Vagina (tissue), 2 donors: ENCODE measurements around the gene DCTN5. TPM values are rescaled to one million over a fixed set of nuclear protein-coding genes. Genes with fewer than 3 reads are reported as not detected.
"Not testable (repeated sequence)": the region's sequence is repeated elsewhere in the genome, so short reads cannot be mapped to it uniquely, and the experiment has no call there.

Experiments used
- DNase-seq, 2 donors: peaks; one replicate each; pipeline ENCODE4 v3.0.0-alpha.2; 2017; ENCODE audit errors: extremely low spot score in 2 of 2
- H3K27ac ChIP-seq: fragments of 200-600 bp; sonication (generic); one replicate; pipeline ENCODE4 v1.5.1; 2019
- H3K27me3 ChIP-seq: fragments of 200-600 bp; sonication (generic); one replicate; pipeline ENCODE4 v1.5.1; 2019
- H3K36me3 ChIP-seq, 2 donors: fragments of 200-600 bp; sonication (generic); one replicate each; pipeline ENCODE4 v1.5.1; 2017 to 2019
- H3K4me1 ChIP-seq: fragments of 200-600 bp; sonication (generic); one replicate; pipeline ENCODE4 v1.5.1; 2019
- H3K4me3 ChIP-seq, 2 donors: fragments of 200-600 bp; sonication (generic); 1 replicate in 1 of 2; 2 replicates in 1 of 2; pipeline ENCODE4 v1.5.1; 2016 to 2019
- H3K9me3 ChIP-seq: fragments of 200-600 bp; sonication (generic); one replicate; pipeline ENCODE4 v1.5.1; 2019
- POLR2A ChIP-seq, 2 donors: fragments of 450-650 bp; IDR thresholded peaks; one replicate each; pipeline ENCODE4 v1.6.1; 2017; ENCODE audit warnings: antibody characterized with exemption in 2 of 2, mild to moderate bottlenecking in 2 of 2, moderate library complexity in 2 of 2
- POLR2AphosphoS5 ChIP-seq, 2 donors: sonication (generic); formaldehyde crosslinking; IDR thresholded peaks; one replicate each; pipeline ENCODE4 v1.9.0; 2017; ENCODE audit warnings: antibody characterized with exemption in 2 of 2, mild to moderate bottlenecking in 2 of 2, low read depth in 1 of 2; ENCODE audit not compliant: insufficient read depth in 1 of 2
- intact Hi-C: fragments of 100-400 bp; cut with DNase I; formaldehyde crosslinking; loops from one replicate; pipeline ENCODE4 v1.15.1; 2023
- total RNA-seq: library from RNA; depleted of rRNA; stranded (reverse); fragments of >200 nt; gene quantifications from one replicate; pipeline ENCODE4 v1.2.3, GENCODE V29; 2016
- TF ChIP-seq, protein P1 (sequence below), 3 experiments: fragments of 450-650 bp in 2 of 3; fragments of 200-600 bp in 1 of 3; sonication (generic) in 1 of 3; IDR thresholded peaks; one replicate each; pipeline ENCODE4 v1.5.1; 2017 to 2019; ENCODE audit warnings: antibody characterized with exemption in 3 of 3, mild to moderate bottlenecking in 2 of 3, moderate library complexity in 2 of 3

DCTN5 gene
- total RNA-seq, 1 donor from 2014 or later = 23.6 TPM

- Histone ChIP-seq H3K27me3 (no peaks in the 10 kb centered on the region), H3K4me1 (peaks cover 21% of the 10 kb centered on the region), H3K36me3 (peaks cover 0 to 11% of the 10 kb centered on the region in 2 donors), H3K4me3 (no peak overlapping the region), H3K27ac (no peak overlapping the region), H3K9me3 (no peaks in the 10 kb centered on the region)
- TF ChIP-seq, protein P1, sequence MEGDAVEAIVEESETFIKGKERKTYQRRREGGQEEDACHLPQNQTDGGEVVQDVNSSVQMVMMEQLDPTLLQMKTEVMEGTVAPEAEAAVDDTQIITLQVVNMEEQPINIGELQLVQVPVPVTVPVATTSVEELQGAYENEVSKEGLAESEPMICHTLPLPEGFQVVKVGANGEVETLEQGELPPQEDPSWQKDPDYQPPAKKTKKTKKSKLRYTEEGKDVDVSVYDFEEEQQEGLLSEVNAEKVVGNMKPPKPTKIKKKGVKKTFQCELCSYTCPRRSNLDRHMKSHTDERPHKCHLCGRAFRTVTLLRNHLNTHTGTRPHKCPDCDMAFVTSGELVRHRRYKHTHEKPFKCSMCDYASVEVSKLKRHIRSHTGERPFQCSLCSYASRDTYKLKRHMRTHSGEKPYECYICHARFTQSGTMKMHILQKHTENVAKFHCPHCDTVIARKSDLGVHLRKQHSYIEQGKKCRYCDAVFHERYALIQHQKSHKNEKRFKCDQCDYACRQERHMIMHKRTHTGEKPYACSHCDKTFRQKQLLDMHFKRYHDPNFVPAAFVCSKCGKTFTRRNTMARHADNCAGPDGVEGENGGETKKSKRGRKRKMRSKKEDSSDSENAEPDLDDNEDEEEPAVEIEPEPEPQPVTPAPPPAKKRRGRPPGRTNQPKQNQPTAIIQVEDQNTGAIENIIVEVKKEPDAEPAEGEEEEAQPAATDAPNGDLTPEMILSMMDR (IDR thresholded peaks at IDR 0.05) = no peak
- TF ChIP-seq POLR2A (IDR thresholded peaks at IDR 0.05) (no peak), POLR2AphosphoS5 (IDR thresholded peaks at IDR 0.05; ENCODE audit: insufficient read depth in 1 of 2, low read depth in 1 of 2) (no peak)
- no peak for DNase-seq
- intact Hi-C loops = no loop called here
Measured at GRCh38 chr16:23597003-23597756, 44.1 kb upstream of the DCTN5 start.

DNA sequence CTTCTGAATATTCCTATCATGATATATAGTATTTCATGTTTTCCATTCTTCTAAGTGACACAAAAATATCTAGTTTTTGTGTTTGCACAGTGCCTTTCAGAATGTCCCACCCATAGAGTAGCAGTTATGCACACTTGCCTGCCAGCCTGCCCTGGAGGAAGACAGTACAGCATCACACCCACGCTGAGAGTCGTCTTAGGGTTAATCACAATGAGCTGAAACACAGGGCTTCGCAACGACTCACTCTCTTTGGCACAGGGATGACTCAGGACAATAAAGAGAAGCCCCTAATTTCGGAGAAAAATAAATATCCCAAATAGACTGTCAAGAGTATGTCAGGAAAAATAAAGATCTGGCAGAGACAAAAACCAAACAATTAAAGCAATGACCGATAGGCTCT, 33.5 kb upstream of the DCTN5 start:
- intact Hi-C loops = no loop called here

GRCh38 chr16:23608194-23608593, 33.1 kb upstream of the DCTN5 start:
- TF ChIP-seq POLR2AphosphoS5 (IDR thresholded peaks at IDR 0.05; ENCODE audit: insufficient read depth in 1 of 2, low read depth in 1 of 2) (no peak), POLR2A (IDR thresholded peaks at IDR 0.05) (no peak)
- TF ChIP-seq, protein P1 (IDR thresholded peaks at IDR 0.05) = no peak
- H3K4me1 ChIP-seq = no peaks in the 10 kb centered on the region
- peaks cover 0 to 33% of the 10 kb centered on the region in 2 donors for H3K36me3 ChIP-seq
- H3K27me3 ChIP-seq = no peaks in the 10 kb centered on the region
- H3K27ac ChIP-seq = no peak overlapping the region
- intact Hi-C loops = no loop called here
- H3K4me3 ChIP-seq = no peak overlapping the region
- DNase-seq = no peak
- H3K9me3 ChIP-seq = no peaks in the 10 kb centered on the region

More for the DNA sequence above, 33.5 kb upstream of the DCTN5 start:
- no peaks in the 10 kb centered on the region for H3K9me3 ChIP-seq
- TF ChIP-seq POLR2A (IDR thresholded peaks at IDR 0.05) (no peak), POLR2AphosphoS5 (IDR thresholded peaks at IDR 0.05; ENCODE audit: insufficient read depth in 1 of 2, low read depth in 1 of 2) (no peak)
- TF ChIP-seq, protein P1 (IDR thresholded peaks at IDR 0.05) = no peak
- H3K4me3 ChIP-seq = no peak overlapping the region
- H3K27me3 ChIP-seq = no peaks in the 10 kb centered on the region
- H3K4me1 ChIP-seq = no peaks in the 10 kb centered on the region
- peaks cover 0 to 38% of the 10 kb centered on the region in 2 donors for H3K36me3 ChIP-seq
- H3K27ac ChIP-seq = no peak overlapping the region
- DNase-seq = no peak

DNA sequence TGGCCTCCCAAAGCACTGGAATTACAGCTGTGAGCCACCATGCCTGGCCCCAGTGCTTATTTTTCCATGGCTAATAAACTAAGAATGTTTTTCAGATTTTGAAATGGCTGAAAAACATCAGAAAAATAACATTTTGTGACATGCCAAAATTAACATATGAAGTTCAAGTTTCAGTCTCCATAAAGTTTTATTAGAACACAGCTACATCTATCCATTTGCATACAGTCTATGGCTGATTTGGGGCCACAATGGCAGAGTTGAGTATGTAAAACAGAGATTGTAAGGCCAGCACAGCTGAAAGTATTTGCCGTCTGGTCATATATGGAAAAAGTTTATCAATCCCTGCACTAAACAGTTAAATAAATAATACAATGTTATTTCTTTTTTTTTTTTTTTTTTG, 31.3 kb upstream of the DCTN5 start:
- Histone ChIP-seq H3K27ac (no peak overlapping the region), H3K4me3 (no peak overlapping the region), H3K4me1 (no peaks in the 10 kb centered on the region), H3K36me3 (peaks cover 0 to 33% of the 10 kb centered on the region in 2 donors), H3K9me3 (no peaks in the 10 kb centered on the region), H3K27me3 (no peaks in the 10 kb centered on the region)
- intact Hi-C loops = no loop called here
- TF ChIP-seq, protein P1 (IDR thresholded peaks at IDR 0.05) = no peak
- no peak for TF ChIP-seq POLR2AphosphoS5 (IDR thresholded peaks at IDR 0.05; ENCODE audit: insufficient read depth in 1 of 2, low read depth in 1 of 2)
- no peak for TF ChIP-seq POLR2A (IDR thresholded peaks at IDR 0.05)
- DNase-seq = no peak

DNA sequence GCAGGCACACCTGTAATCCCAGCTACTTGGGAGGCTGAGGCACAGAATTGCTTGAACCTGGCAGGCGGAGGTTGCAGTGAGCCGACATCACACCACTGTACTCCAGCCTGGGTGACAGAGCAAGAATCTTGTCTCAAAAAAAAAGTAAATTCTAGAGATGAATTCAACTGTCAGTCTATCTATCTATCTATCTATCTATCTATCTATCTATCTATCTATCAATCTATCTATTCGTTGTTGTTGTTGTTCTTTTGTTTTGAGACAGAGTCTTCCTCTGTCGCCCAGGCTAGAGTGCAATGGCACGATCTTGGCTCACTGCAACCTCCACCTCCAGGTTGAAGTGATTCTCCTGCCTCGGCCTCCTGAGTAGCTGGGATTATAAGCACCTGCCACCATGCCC, 30.4 kb upstream of the DCTN5 start:
- H3K27ac ChIP-seq, H3K9me3 ChIP-seq, DNase-seq, intact Hi-C loops, H3K27me3 ChIP-seq, H3K4me1 ChIP-seq, H3K4me3 ChIP-seq: not testable (repeated sequence)
- H3K36me3 ChIP-seq = peaks cover 0 to 27% of the 10 kb centered on the region in 2 donors
